Thymus (tissue), 14 donors: Measurements from ENCODE around the gene JAK2. TPM values are rescaled to one million over a fixed set of nuclear protein-coding genes. Genes with fewer than 3 reads are reported as not detected.
"Not testable (repeated sequence)": the region's sequence is repeated elsewhere in the genome, so short reads cannot be mapped to it uniquely, and the experiment has no call there.

Experiments used
- DNase-seq, 9 donors: peaks; one replicate each; pipeline ENCODE4 v3.0.0-alpha.2; 2013; ENCODE audit warnings: low spot score in 9 of 9, low read depth in 6 of 9, missing footprints in 1 of 9
- H3K27ac ChIP-seq, 2 donors: one replicate each; pipeline ENCODE4 v1.5.1; 2013; ENCODE audit warnings: control low read depth in 1 of 2, low read depth in 1 of 2, low read length in 1 of 2, mild to moderate bottlenecking in 1 of 2, moderate library complexity in 1 of 2
- H3K27me3 ChIP-seq, 2 donors: one replicate each; pipeline ENCODE4 v1.5.1; 2013; ENCODE audit warnings: low read length in 1 of 2; ENCODE audit not compliant: control insufficient read depth in 2 of 2, insufficient read depth in 1 of 2
- H3K36me3 ChIP-seq, 2 donors: one replicate each; pipeline ENCODE4 v1.5.1; 2013; ENCODE audit warnings: low read length in 1 of 2, mild to moderate bottlenecking in 1 of 2, moderate library complexity in 1 of 2; ENCODE audit not compliant: control insufficient read depth in 2 of 2, insufficient read depth in 2 of 2
- H3K4me1 ChIP-seq, 2 donors: one replicate each; pipeline ENCODE4 v1.5.1; 2013; ENCODE audit warnings: low read length in 2 of 2; ENCODE audit not compliant: control insufficient read depth in 2 of 2, insufficient read depth in 2 of 2
- H3K4me3 ChIP-seq, 2 donors: one replicate each; pipeline ENCODE4 v1.5.1; 2013; ENCODE audit warnings: low read length in 2 of 2, control low read depth in 1 of 2, mild to moderate bottlenecking in 1 of 2
- H3K9me3 ChIP-seq, 2 donors: one replicate each; pipeline ENCODE4 v1.5.1; 2013; ENCODE audit warnings: low read length in 1 of 2, mild to moderate bottlenecking in 1 of 2; ENCODE audit not compliant: control insufficient read depth in 2 of 2, insufficient read depth in 1 of 2
- WGBS: extraction: QIAGEN DNeasy Blood & Tissue Kit; methylation state at CpG from one replicate; pipeline ENCODE4 v1.1.7; 2013; 5-methylcytosine and 5-hydroxymethylcytosine counted together
- long read RNA-seq, 10 donors: transcript quantifications; one replicate each; lab custom pipeline, GENCODE V29; 2026
- polyA plus RNA-seq: library from polyadenylated mRNA; stranded (reverse); fragments of 200-250 nt; gene quantifications from one replicate; pipeline ENCODE4 v1.2.3, GENCODE V29; 2013
- total RNA-seq: library from RNA; stranded (reverse); fragments of 120-200 nt; gene quantifications from one replicate; pipeline ENCODE4 v1.2.4, GENCODE V29; 2013
- donor health status: healthy.

JAK2 gene
- total RNA-seq: 11.2 TPM
- 13.9 TPM for polyA plus RNA-seq
- long read RNA-seq, donor 1: 0 reads
- long read RNA-seq, donor 2: 0 reads
- long read RNA-seq, donor 3: 0 reads
- long read RNA-seq, donor 4: 0 reads
- long read RNA-seq, donor 5, partial matches to known transcripts: 0 of 1 reads
- long read RNA-seq, donor 5, other reads (novel, unspliced or antisense): 0 of 1 reads
- long read RNA-seq, donor 6: 0 reads
- long read RNA-seq, donor 7: 0 reads
- long read RNA-seq, donor 8: 0 reads
- long read RNA-seq, donor 9, full-length matches to known transcripts: 1 of 1 reads
- long read RNA-seq, donor 9, partial matches to known transcripts: 0 of 1 reads
- long read RNA-seq, donor 9, other reads (novel, unspliced or antisense): 0 of 1 reads
- long read RNA-seq, donor 10, full-length matches to known transcripts: 3 of 3 reads
- long read RNA-seq, donor 10, partial matches to known transcripts: 0 of 3 reads
- long read RNA-seq, donor 10, other reads (novel, unspliced or antisense): 0 of 3 reads

DNA sequence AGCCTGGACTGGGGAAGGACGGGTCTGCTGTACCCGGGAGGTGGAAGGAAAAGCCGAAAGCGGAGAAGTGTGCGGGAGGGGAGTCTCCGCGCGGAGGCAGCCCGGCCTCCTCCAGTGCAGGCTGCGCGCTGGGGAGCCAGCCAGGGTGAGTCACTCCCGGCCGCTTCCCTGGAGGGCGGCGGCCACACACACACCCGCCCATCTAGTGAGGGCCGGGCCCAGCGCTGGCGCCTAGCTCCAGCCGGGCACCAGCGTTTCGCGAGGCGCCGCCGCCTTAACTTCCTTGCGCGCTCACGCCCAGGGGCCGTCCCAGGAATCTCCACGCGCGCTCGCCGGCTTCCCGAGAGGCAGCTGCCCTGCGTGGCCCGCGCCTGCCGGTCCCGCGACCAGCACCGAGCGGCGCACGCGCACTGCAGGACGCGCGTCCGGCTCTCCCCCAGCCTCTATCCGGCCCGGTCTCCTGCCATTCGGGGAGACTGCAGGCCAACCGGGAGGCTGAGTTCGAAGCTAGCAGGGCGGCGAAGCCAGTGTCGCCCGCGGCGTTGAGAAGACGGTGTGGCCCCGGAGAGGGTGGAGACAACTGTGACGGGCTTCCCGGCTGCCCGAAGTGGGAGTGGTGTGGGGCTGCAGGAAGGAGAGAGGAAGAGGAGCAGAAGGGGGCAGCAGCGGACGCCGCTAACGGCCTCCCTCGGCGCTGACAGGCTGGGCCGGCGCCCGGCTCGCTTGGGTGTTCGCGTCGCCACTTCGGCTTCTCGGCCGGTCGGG is at the start of gene JAK2:
TSS of gene JAK2 (plus strand) at position 652 of the 765 bp plus-strand sequence. CDS start 36,716 bp downstream, outside the sequence.
- Histone ChIP-seq H3K36me3 (no peaks in the 10 kb centered on the region), H3K4me3 (peak within 1 kb of the TSS; percentile 59 to 85), H3K27me3 (peaks cover 0 to 10% of the 10 kb centered on the region in 2 donors), H3K27ac (peak within 1 kb of the TSS; percentile 85 to 93), H3K9me3 (no peaks in the 10 kb centered on the region), H3K4me1 (peaks cover 10 to 11% of the 10 kb centered on the region in 2 donors)
- under 1% methylated on average over 84 of the region's 84 CpGs for WGBS
- DNase-seq: peak; percentile 34 to 84 (median 63)

DNA sequence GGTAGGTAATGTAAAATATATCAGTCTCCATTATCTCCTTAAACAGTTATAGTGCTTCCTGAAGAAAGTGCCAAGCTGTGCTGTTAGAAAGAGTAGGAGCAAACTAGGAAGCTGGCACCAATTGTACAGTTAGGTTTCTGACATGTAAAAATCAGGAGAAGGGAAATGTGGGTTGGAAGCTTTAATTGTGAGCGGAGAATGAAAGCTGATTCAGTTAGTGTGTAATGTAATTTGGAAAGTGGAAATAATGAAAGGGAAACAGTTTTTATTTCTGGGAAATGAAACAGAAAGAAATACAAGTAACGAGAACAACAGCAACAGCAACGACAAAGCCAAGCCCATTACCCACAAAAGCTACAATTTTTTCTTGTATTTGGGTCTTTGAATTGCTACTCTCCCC is 48.8 kb upstream of the JAK2 start:
- Histone ChIP-seq H3K36me3 (no peaks in the 10 kb centered on the region), H3K4me3 (no peak overlapping the region), H3K27ac (peak overlapping the region in 1 of 2 donors; percentile 30), H3K27me3 (no peaks in the 10 kb centered on the region), H3K9me3 (no peaks in the 10 kb centered on the region), H3K4me1 (peaks cover 0 to 9% of the 10 kb centered on the region in 2 donors)
- no peak for DNase-seq
- WGBS: 82% methylated on average over 3 of the region's 3 CpGs

DNA sequence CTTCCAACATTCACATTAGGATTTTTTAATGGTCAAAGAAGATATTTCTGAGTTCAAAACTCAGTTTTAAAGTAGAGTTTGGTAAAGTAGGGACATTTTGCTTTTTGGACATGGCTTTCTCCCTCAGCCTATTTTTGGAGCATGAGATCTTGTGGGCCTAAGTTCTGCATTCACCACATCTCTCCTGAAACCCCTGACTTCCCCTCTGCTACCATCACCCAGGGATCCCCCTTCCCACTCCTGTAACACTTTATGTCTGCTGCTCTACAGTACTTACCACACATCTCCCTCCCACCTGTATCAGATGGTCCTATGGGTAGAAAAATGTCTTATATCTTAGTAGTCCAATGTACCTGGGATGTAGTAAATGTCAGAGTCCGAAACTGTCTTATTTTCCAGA is 48.2 kb upstream of the JAK2 start:
- WGBS: 99% methylated on average over 1 of the region's 1 CpG
- H3K27me3 ChIP-seq: no peaks in the 10 kb centered on the region
- H3K4me1 ChIP-seq: peaks cover 0 to 9% of the 10 kb centered on the region in 2 donors
- no peaks in the 10 kb centered on the region for H3K36me3 ChIP-seq
- no peak for DNase-seq
- no peak overlapping the region for H3K4me3 ChIP-seq
- H3K9me3 ChIP-seq: no peaks in the 10 kb centered on the region
- no peak overlapping the region for H3K27ac ChIP-seq

DNA sequence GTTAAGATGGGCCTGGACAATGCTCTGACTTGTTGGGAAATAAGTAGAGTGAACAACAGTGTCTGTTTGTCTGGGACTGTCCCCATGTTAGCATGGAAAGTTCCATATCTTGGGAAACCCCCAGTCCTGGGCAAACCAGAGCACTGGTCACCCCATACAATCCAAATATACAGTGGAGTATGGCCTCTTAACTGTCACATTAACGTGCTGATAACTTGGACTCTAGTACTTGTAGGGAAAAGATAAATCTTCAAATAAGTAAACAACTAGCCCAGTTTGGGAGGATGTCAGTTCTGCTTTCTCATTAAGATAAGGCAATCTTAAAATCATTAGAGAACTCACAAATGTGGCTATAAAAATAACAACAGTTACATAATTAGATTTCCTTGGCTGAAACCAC is 47.6 kb upstream of the JAK2 start:
- H3K27me3 ChIP-seq: no peaks in the 10 kb centered on the region
- DNase-seq: no peak
- WGBS: 81% methylated on average over 1 of the region's 1 CpG
- H3K9me3 ChIP-seq: no peaks in the 10 kb centered on the region
- no peaks in the 10 kb centered on the region for H3K36me3 ChIP-seq
- no peak overlapping the region for H3K4me3 ChIP-seq
- H3K27ac ChIP-seq: no peak overlapping the region
- peaks cover 0 to 9% of the 10 kb centered on the region in 2 donors for H3K4me1 ChIP-seq

DNA sequence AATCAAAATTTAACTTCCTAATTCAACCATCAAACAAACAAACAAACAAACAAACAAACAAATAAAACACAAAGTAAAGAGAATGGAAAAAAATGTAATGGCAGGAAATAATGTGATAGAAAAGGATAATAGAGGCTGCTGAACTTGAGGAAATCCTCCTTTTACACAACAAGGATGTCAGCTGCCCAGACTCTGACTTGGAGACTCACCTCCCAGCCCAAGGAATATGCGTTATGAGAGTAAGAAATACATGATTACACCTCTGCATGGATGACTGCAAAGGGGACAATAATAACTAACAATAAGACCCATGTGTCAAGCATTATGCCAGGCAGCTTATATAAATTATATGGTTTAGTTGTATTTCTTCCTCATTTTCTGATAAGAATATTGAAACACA is 46.6 kb upstream of the JAK2 start:
- Histone ChIP-seq H3K27me3 (no peaks in the 10 kb centered on the region), H3K27ac (no peak overlapping the region), H3K4me3 (no peak overlapping the region), H3K36me3 (no peaks in the 10 kb centered on the region), H3K4me1 (peaks cover 0 to 9% of the 10 kb centered on the region in 2 donors), H3K9me3 (no peaks in the 10 kb centered on the region)
- DNase-seq: no peak
- 95% methylated on average over 1 of the region's 1 CpG for WGBS

DNA sequence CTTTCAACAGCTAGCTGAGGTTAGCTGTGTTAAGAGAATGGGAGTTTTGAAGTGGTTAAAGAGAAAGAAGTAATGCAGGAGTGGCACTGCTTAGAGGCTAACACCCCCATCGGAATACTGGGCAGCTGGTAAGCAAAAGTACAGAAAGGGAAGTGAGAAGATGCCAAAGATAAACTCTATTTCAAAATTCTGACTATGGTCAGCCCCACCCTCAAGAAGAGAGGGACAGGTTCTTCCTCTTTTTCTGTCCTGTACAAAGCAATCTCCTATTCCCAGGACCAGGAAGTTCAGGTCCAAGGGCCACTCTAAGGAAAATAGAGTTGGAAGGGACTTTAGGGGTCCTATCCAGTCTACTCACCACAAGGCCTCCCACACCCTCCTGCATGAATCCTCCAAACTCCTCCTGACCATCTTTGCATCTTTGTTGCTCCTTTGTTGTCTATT is 45.9 kb upstream of the JAK2 start:
- WGBS: 6% methylated on average over 1 of the region's 1 CpG
- no peaks in the 10 kb centered on the region for H3K9me3 ChIP-seq
- DNase-seq: peak in 2 of 9 donors; percentile 12 to 34
- no peaks in the 10 kb centered on the region for H3K36me3 ChIP-seq
- peaks cover 0 to 9% of the 10 kb centered on the region in 2 donors for H3K4me1 ChIP-seq
- no peak overlapping the region for H3K4me3 ChIP-seq
- H3K27me3 ChIP-seq: no peaks in the 10 kb centered on the region
- peak overlapping the region in 1 of 2 donors; percentile 5 for H3K27ac ChIP-seq

DNA sequence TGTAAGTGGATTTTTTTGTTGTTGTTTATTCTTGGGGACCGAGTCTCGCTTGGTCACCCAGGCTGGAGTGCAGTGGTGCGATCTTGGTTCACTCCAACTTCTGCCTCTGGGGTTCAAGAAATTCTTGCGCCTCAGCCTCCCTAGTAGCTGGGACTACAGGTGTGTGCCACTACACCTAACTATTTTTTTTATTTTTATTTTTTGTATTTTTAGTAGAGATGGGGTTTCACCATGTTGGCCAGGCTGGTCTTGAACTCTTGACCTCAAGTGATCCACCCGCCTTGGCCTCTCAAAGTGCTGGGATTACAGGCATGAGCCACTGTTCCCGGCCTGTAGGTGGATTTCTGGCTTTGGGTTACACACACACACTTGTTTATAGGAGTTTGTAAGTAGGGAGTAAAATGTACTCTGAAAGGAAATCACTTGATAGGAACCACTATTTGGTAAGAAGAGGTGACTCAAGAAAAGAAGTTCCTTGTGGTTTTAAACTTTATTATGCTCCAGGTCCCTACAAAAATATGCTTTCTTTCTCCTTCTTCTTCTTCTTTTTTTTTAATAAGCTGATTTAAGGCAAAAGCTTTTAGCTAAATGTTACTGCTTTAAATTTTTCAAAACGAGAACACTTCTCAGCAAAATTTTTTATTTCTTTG is 42.9 kb upstream of the JAK2 start:
- DNase-seq, H3K4me3 ChIP-seq, H3K4me1 ChIP-seq, H3K36me3 ChIP-seq, H3K9me3 ChIP-seq, H3K27ac ChIP-seq, H3K27me3 ChIP-seq: not testable (repeated sequence)
- WGBS: 88% methylated on average over 7 of the region's 7 CpGs

DNA sequence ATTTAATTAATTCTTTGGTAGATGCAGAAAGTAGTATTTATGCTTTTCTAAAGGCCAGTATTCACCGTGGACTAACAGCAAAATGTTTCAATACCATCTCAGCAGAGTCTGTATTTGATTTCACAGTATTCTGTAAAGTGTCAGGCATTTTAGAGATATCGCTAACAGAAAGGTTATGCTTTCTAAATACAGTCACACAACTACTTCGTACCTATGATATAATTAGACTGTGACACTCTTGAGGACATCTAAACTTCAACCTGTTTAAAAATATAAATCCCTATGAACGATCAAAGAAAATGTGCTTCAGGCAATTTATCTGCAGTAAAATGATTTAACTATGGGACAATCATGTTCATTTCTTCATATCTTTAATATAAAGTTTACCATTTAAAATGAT is 41.7 kb upstream of the JAK2 start:
- WGBS: 98% methylated on average over 4 of the region's 4 CpGs
- no peaks in the 10 kb centered on the region for H3K36me3 ChIP-seq
- H3K9me3 ChIP-seq: no peaks in the 10 kb centered on the region
- no peak for DNase-seq
- H3K4me3 ChIP-seq: no peak overlapping the region
- peaks cover 0 to 4% of the 10 kb centered on the region in 2 donors for H3K4me1 ChIP-seq
- H3K27me3 ChIP-seq: no peaks in the 10 kb centered on the region
- H3K27ac ChIP-seq: no peak overlapping the region
